DOHH2 (cell line): Measurements from ENCODE around the gene PPP1R26.
A peak's percentile ranks its signal among the peaks of the same experiment; 100 is the strongest.

Experiments used
- H3F3A ChIP-seq: fragments of 200-600 bp; sonication (generic), shearing (Covaris generic); 2 replicates; pipeline ENCODE4 v1.6.0; 2016; ENCODE audit warnings: antibody characterized with exemption, mild to moderate bottlenecking; ENCODE audit not compliant: control insufficient read depth, insufficient read depth
- H3K27ac ChIP-seq: fragments of 200-600 bp; sonication (generic); 2 replicates; pipeline ENCODE4 v1.5.1; 2014; ENCODE audit warnings: low read depth, mild to moderate bottlenecking, low read length, moderate library complexity
- H3K27me3 ChIP-seq: fragments of 200-600 bp; sonication (generic); 2 replicates; pipeline ENCODE4 v1.6.1; 2014; ENCODE audit warnings: mild to moderate bottlenecking, low read length, mixed read lengths; ENCODE audit not compliant: control insufficient read depth
- H3K36me3 ChIP-seq: fragments of 200-600 bp; sonication (generic); 2 replicates; pipeline ENCODE4 v1.6.1; 2014; ENCODE audit warnings: mild to moderate bottlenecking, low read length, moderate library complexity, mixed read lengths; ENCODE audit not compliant: control insufficient read depth
- H3K4me1 ChIP-seq: fragments of 200-600 bp; sonication (generic); 2 replicates; pipeline ENCODE4 v1.6.1; 2014; ENCODE audit warnings: mild to moderate bottlenecking, low read length, mixed read lengths; ENCODE audit not compliant: control insufficient read depth
- H3K4me2 ChIP-seq: fragments of 200-600 bp; sonication (generic); 2 replicates; pipeline ENCODE4 v1.6.0; 2014; ENCODE audit warnings: mild to moderate bottlenecking, low read length, moderate library complexity
- H3K4me3 ChIP-seq: fragments of 200-600 bp; sonication (generic); 2 replicates; pipeline ENCODE4 v1.5.1; 2014; ENCODE audit warnings: mild to moderate bottlenecking, low read length, mixed read lengths
- H3K79me2 ChIP-seq: fragments of 200-600 bp; sonication (generic); 2 replicates; pipeline ENCODE4 v1.6.1; 2014; ENCODE audit warnings: mild to moderate bottlenecking, low read length, mixed read lengths; ENCODE audit not compliant: control insufficient read depth
- H3K9me2 ChIP-seq: fragments of 200-600 bp; sonication (generic); replicated peaks from 2 replicates; pipeline ENCODE4 v1.6.1; 2014; ENCODE audit warnings: mild to moderate bottlenecking, low read length, mixed read lengths; ENCODE audit not compliant: control insufficient read depth
- H3K9me3 ChIP-seq: fragments of 200-600 bp; sonication (generic); 2 replicates; pipeline ENCODE4 v1.6.1; 2014; ENCODE audit warnings: antibody characterized with exemption, low read length, mixed read lengths; ENCODE audit not compliant: control insufficient read depth, insufficient read depth
- H4K20me1 ChIP-seq: fragments of 200-600 bp; sonication (generic); 2 replicates; pipeline ENCODE4 v1.6.0; 2014; ENCODE audit warnings: low read depth, mild to moderate bottlenecking, antibody characterized with exemption, low read length, moderate library complexity; ENCODE audit not compliant: control insufficient read depth, insufficient read depth
- CTCF ChIP-seq: fragments of 200-600 bp; sonication (generic); IDR thresholded peaks from one replicate; pipeline ENCODE4 v1.5.1; 2014; ENCODE audit warnings: antibody characterized with exemption, mild to moderate bottlenecking, low read depth, low read length; ENCODE audit not compliant: poor library complexity, severe bottlenecking
- EZH2phosphoT487 ChIP-seq: fragments of 200-600 bp; sonication (generic); IDR thresholded peaks from 2 replicates; pipeline ENCODE4 v1.6.1; 2017; ENCODE audit warnings: borderline replicate concordance, mild to moderate bottlenecking, antibody characterized with exemption, low read length, moderate library complexity, mixed read lengths

PPP1R26 gene

GRCh38 chr9:135502873-135503321 lies 23.3 kb downstream of the PPP1R26 start:
- Histone ChIP-seq H3K27ac (no peak overlapping the region), H3K27me3 (peaks cover 9% of the 10 kb centered on the region), H4K20me1 (peaks cover 17% of the 10 kb centered on the region), H3F3A (no peaks in the 10 kb centered on the region), H3K79me2 (peaks cover 30% of the 10 kb centered on the region), H3K9me2 (no peaks in the 10 kb centered on the region), H3K9me3 (no peaks in the 10 kb centered on the region), H3K4me1 (peaks cover 25% of the 10 kb centered on the region), H3K36me3 (peaks cover 49% of the 10 kb centered on the region), H3K4me3 (no peak overlapping the region), H3K4me2 (no peak overlapping the region)
- TF ChIP-seq CTCF (no peak), EZH2phosphoT487 (no peak)

- Histone ChIP-seq H3K9me2 (no peaks in the 10 kb centered on the region), H4K20me1 (peaks cover 17% of the 10 kb centered on the region), H3K4me1 (peaks cover 25% of the 10 kb centered on the region), H3K4me2 (no peak overlapping the region), H3K36me3 (peaks cover 49% of the 10 kb centered on the region), H3K27me3 (peaks cover 9% of the 10 kb centered on the region), H3K9me3 (no peaks in the 10 kb centered on the region), H3K79me2 (peaks cover 30% of the 10 kb centered on the region), H3F3A (no peaks in the 10 kb centered on the region), H3K27ac (no peak overlapping the region), H3K4me3 (no peak overlapping the region)
- TF ChIP-seq EZH2phosphoT487 (no peak), CTCF (no peak)
Measured at GRCh38 chr9:135503371-135504261, 24.0 kb downstream of the PPP1R26 start.

- Histone ChIP-seq H3K9me2 (no peaks in the 10 kb centered on the region), H3K27me3 (peaks cover 1% of the 10 kb centered on the region), H3F3A (no peaks in the 10 kb centered on the region), H3K9me3 (no peaks in the 10 kb centered on the region; the same call in 1 of the 2 replicates), H3K4me1 (peaks cover 18% of the 10 kb centered on the region), H3K79me2 (peaks cover 30% of the 10 kb centered on the region), H3K27ac (no peak overlapping the region), H3K4me2 (no peak overlapping the region), H4K20me1 (peaks cover 17% of the 10 kb centered on the region), H3K36me3 (peaks cover 49% of the 10 kb centered on the region), H3K4me3 (no peak overlapping the region)
- TF ChIP-seq EZH2phosphoT487 (no peak), CTCF (peak; percentile 82)
Measured at GRCh38 chr9:135504262-135505243, 25.0 kb downstream of the PPP1R26 start.
